GM12878 (cell line): ENCODE data around the gene DTNBP1. TPM values are rescaled to one million over a fixed set of nuclear protein-coding genes. Genes with fewer than 3 reads are reported as not detected.

Source experiments
- ATAC-seq: fragments of 200-7000 bp; cut with Tn5 transposase; 3 replicates; pipeline ENCODE4 v1.9.1; 2020; ENCODE audit warnings: mild to moderate bottlenecking, moderate library complexity
- BruUV-seq: library from RNA; stranded (reverse); fragments of 400-500 nt; replicated peaks from 2 replicates; lab custom pipeline; 2021; lab: Mats Ljungman, UMichigan
- CTCF ChIA-PET: fragments of 300-600 bp; sonication (Branson Sonifier 250); formaldehyde crosslinking; extraction: SDS; loops from one replicate; lab custom pipeline; 2021; ENCODE audit warnings: inconsistent platforms; lab: Yijun Ruan, JAX
- POLR2A ChIA-PET: fragments of 350-600 bp; formaldehyde crosslinking; extraction: SDS; loops from one replicate; lab custom pipeline; 2021; ENCODE audit warnings: inconsistent platforms; lab: Charles Lee
- RAD21 ChIA-PET: fragments of 300-600 bp; sonication (Branson Sonifier 250); formaldehyde crosslinking; loops from one replicate; lab custom pipeline; 2023; ENCODE audit warnings: antibody characterized with exemption; ENCODE audit not compliant: unreplicated experiment; lab: Charles Lee
- SMC1A ChIA-PET: fragments of 300-600 bp; sonication (Branson Sonifier 250); formaldehyde crosslinking; loops from one replicate; lab custom pipeline; 2023; ENCODE audit not compliant: unreplicated experiment, uncharacterized antibody; lab: Charles Lee
- DNase-seq: peaks from one replicate; pipeline ENCODE4 v3.0.0-alpha.2; 2011; ENCODE audit warnings: low read depth, low spot score
- FAIRE-seq: peaks from 3 replicates; lab custom pipeline; 2011; peaks lifted over from hg19 to GRCh38; lab: Jason Lieb, UNC
- H2AFZ ChIP-seq: 2 replicates; pipeline ENCODE4 v1.6.0; 2011; ENCODE audit warnings: low read depth, low read length, control low read depth; ENCODE audit not compliant: control insufficient read depth
- H3K27ac ChIP-seq: 2 replicates; pipeline ENCODE4 v1.5.1; 2011; ENCODE audit warnings: control low read depth; ENCODE audit not compliant: control insufficient read depth, insufficient read depth
- H3K27me3 ChIP-seq, 2 experiments: replicated peaks in 1 of 2; 2 replicates each; pipeline versions ENCODE4 v1.6.0 to v1.6.1; 2011; ENCODE audit warnings: low read length in 1 of 2; ENCODE audit not compliant: control insufficient read depth in 2 of 2, insufficient read depth in 2 of 2
- H3K36me3 ChIP-seq, 2 experiments: 2 replicates each; pipeline ENCODE4 v1.5.1; 2011; ENCODE audit warnings: low read length in 1 of 2; ENCODE audit not compliant: control insufficient read depth in 2 of 2, insufficient read depth in 2 of 2
- H3K4me1 ChIP-seq: 2 replicates; pipeline ENCODE4 v1.6.1; 2011; ENCODE audit warnings: mild to moderate bottlenecking, low read length, moderate library complexity, mixed read lengths; ENCODE audit not compliant: control insufficient read depth, insufficient read depth
- H3K4me2 ChIP-seq: 2 replicates; pipeline ENCODE4 v1.6.0; 2011; ENCODE audit warnings: control low read depth; ENCODE audit not compliant: control insufficient read depth, insufficient read depth
- H3K4me3 ChIP-seq: fragments of 200-600 bp; sonication (generic); 2 replicates; pipeline ENCODE4 v1.5.1; 2016
- H3K79me2 ChIP-seq: 2 replicates; pipeline ENCODE4 v1.6.0; 2011; ENCODE audit warnings: low read length; ENCODE audit not compliant: control insufficient read depth, insufficient read depth
- H3K9ac ChIP-seq: 2 replicates; pipeline ENCODE4 v1.8.0; 2011; ENCODE audit warnings: low read length, control low read depth, mixed read lengths; ENCODE audit not compliant: control insufficient read depth, insufficient read depth
- H3K9me3 ChIP-seq: replicated peaks from 3 replicates; pipeline ENCODE4 v1.5.1; 2011; ENCODE audit warnings: mild to moderate bottlenecking, low read length; ENCODE audit not compliant: control insufficient read depth, insufficient read depth
- H4K20me1 ChIP-seq: 2 replicates; pipeline ENCODE4 v1.6.0; 2011; ENCODE audit not compliant: control insufficient read depth, insufficient read depth
- BACH1 ChIP-seq: fragments of 450-650 bp; IDR thresholded peaks from 2 replicates; pipeline ENCODE4 v1.6.1; 2017; ENCODE audit warnings: mild to moderate bottlenecking, borderline replicate concordance
- EED ChIP-seq: sonication (generic); IDR thresholded peaks from 2 replicates; pipeline ENCODE4 v1.6.1; 2016; ENCODE audit warnings: antibody characterized with exemption, low read depth
- IRF4 ChIP-seq: IDR thresholded peaks from 2 replicates; pipeline ENCODE4 v1.6.1; 2011; ENCODE audit warnings: low read depth, low read length
- JUNB ChIP-seq: IDR thresholded peaks from 2 replicates; pipeline ENCODE4 v1.6.1; 2016; ENCODE audit warnings: antibody characterized with exemption, mild to moderate bottlenecking
- POLR2A ChIP-seq: IDR thresholded peaks from 2 replicates; pipeline ENCODE4 v1.6.1; 2011; ENCODE audit warnings: low read depth, mild to moderate bottlenecking, low read length
- POLR2AphosphoS2 ChIP-seq: IDR thresholded peaks from 2 replicates; pipeline ENCODE4 v1.6.1; 2011; ENCODE audit warnings: low read depth, mild to moderate bottlenecking, low read length, improper control_type of control experiment, moderate library complexity
- SPI1 ChIP-seq: IDR thresholded peaks from 2 replicates; pipeline ENCODE4 v1.6.1; 2011; ENCODE audit warnings: low read depth, mild to moderate bottlenecking, low read length, moderate library complexity, borderline replicate concordance; ENCODE audit not compliant: insufficient read depth
- WGBS: methylation state at CpG from one replicate; pipeline ENCODE4 v1.1.6; 2016; ENCODE audit warnings: low lambda C conversion rate; ENCODE audit not compliant: insufficient replicate concordance, insufficient coverage; ENCODE audit errors: missing lambda C conversion rate; 5-methylcytosine and 5-hydroxymethylcytosine counted together
- in situ Hi-C: fragments of 300-500 bp; cut with MboI; formaldehyde crosslinking; loops from 9 replicates; pipeline ENCODE4 v1.14.3; 2018; ENCODE audit warnings: mixed read lengths
- intact Hi-C: fragments of 100-400 bp; cut with micrococcal nuclease; formaldehyde crosslinking; loops from one replicate; pipeline ENCODE4 v1.14.2; 2022; ENCODE audit not compliant: unreplicated experiment
- polyA plus RNA-seq, 11 experiments: library from polyadenylated mRNA; depleted of rRNA in 4 of 11; unstranded in 6 of 11; stranded (reverse) in 5 of 11; fragments of >200 nt; fragmentation: Nextera tagmentation in 4 of 11; fragmentation: Illumina TruSeq in 1 of 11; extraction: Ambion mirVana in 4 of 11; extraction: Trizol in 1 of 11; gene quantifications; 1 replicate in 1 of 11; 2 replicates in 10 of 11; pipeline versions ENCODE4 v1.2.1 to v1.2.3, GENCODE V29; 2011 to 2016; ENCODE audit warnings: inconsistent platforms in 2 of 11, missing spikeins in 2 of 11, low read depth in 1 of 11
- total RNA-seq, 4 experiments: library from RNA; depleted of rRNA in 3 of 4; stranded (reverse); fragments of >200 nt in 3 of 4; fragmentation: Illumina TruSeq in 1 of 4; extraction: Trizol in 1 of 4; gene quantifications; 2 replicates each; pipeline versions ENCODE4 v1.2.1 to v1.2.3, GENCODE V29; 2013 to 2021
- TF ChIP-seq, protein P1 (sequence below): fragments of 450-650 bp; IDR thresholded peaks from 2 replicates; pipeline ENCODE4 v1.6.1; 2017; ENCODE audit warnings: mild to moderate bottlenecking, low read depth, inconsistent platforms; ENCODE audit not compliant: poor library complexity, severe bottlenecking
- TF ChIP-seq, protein P2 (sequence below): IDR thresholded peaks from 2 replicates; pipeline ENCODE4 v1.6.1; 2012; ENCODE audit warnings: improper control_type of control experiment, low read depth, low read length; ENCODE audit not compliant: insufficient replicate concordance

The DTNBP1 gene
- total and polyA plus RNA-seq, 10 of the 15 experiments (the other 5 are each of a cell fraction or from before 2014, with no cell fraction given), result 7.1 to 40.3 (median 20.1) TPM

DNA sequence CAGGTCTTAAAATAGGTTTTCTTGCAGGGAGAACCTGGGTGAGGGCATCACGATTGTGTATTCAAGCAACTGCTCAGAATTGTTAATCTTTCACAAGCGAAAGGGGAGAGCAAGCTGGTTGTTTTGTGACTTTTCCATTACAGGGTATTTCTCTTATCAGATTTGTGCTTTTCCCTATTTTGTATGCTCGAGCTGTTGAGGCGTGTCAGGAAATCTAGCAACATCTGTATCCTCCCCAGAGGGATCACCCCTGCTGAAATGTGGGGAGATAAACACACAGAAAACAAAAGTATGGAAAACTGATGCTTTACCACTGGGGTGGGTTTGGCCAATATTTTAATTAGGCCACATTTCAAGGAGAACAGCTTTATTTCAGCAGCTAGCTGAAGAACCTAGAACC lies 187.0 kb downstream of the DTNBP1 start:
- Histone ChIP-seq H3K27me3 (no peaks in the 10 kb centered on the region), H3K4me1 (no peaks in the 10 kb centered on the region), H3K27ac (no peak overlapping the region), H3K4me3 (no peak overlapping the region), H3K9ac (no peak overlapping the region), H2AFZ (no peak overlapping the region), H3K4me2 (no peak overlapping the region), H4K20me1 (no peaks in the 10 kb centered on the region), H3K36me3 (peaks cover 17 to 22% of the 10 kb centered on the region in 2 experiments), H3K79me2 (peaks cover 9% of the 10 kb centered on the region), H3K9me3 (no peaks in the 10 kb centered on the region)
- 86% methylated on average over 4 of the region's 4 CpGs for WGBS
- BruUV-seq, result no TSS peak
- FAIRE-seq, result no peak
- no peak for DNase-seq
- in situ Hi-C loops (loop anchor here (25.0 kb wide), 1 partner anchor 1264 kb away; no protein-coding TSS in a partner anchor), intact Hi-C loops (no loop called here)
- ATAC-seq, result no peak
- TF ChIP-seq EED (no peak), BACH1 (no peak), POLR2AphosphoS2 (no peak), SPI1 (no peak)
- CTCF ChIA-PET, result interaction anchor here (0.9 to 4.1 kb wide), 4 partner anchors 11 to 19 kb away, joined by 4 to 13 read pairs (median 5); no protein-coding TSS in a partner anchor
- RAD21 ChIA-PET, result no interaction called here
- POLR2A ChIA-PET, result interaction anchor here (1.2 kb wide), 1 partner anchor 32 kb away, joined by 3 read pairs; no protein-coding TSS in a partner anchor
- SMC1A ChIA-PET, result interaction anchor here (0.6 to 2.2 kb wide), 2 partner anchors 20 to 1620 kb away, joined by 3 to 4 read pairs; no protein-coding TSS in a partner anchor

DNA sequence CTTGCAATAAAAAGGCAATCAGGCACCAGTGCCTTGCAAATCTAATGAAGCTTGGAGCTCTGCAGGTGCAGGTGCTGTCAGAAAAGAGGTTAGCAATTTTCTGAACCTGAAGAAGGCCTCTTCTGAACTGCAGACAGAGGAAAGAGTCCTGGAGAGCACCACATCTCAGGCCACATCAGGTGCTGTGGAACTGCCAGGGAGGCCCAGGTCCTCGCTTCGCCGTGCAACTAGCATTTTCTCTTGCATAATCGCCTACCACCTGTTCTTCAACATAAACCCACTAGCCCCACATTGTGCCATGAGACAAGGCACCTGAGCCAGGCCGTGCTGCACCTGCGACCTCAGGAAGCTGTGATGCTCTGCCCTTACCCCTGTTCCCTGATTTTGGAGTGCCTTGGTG lies 187.6 kb downstream of the DTNBP1 start:
- SMC1A ChIA-PET, result interaction anchor here (0.6 to 2.2 kb wide), 4 partner anchors 12 to 1619 kb away, joined by 3 to 7 read pairs (median 4); no protein-coding TSS in a partner anchor
- Histone ChIP-seq H3K36me3 (peaks cover 17 to 22% of the 10 kb centered on the region in 2 experiments), H3K9ac (no peak overlapping the region), H3K4me3 (no peak overlapping the region), H3K79me2 (peaks cover 9% of the 10 kb centered on the region), H3K9me3 (no peaks in the 10 kb centered on the region), H3K27me3 (no peaks in the 10 kb centered on the region), H2AFZ (no peak overlapping the region), H4K20me1 (no peaks in the 10 kb centered on the region), H3K4me2 (no peak overlapping the region), H3K27ac (no peak overlapping the region), H3K4me1 (no peaks in the 10 kb centered on the region)
- in situ Hi-C loops, result loop anchor here (25.0 kb wide), 1 partner anchor 1263 kb away; no protein-coding TSS in a partner anchor
- no TSS peak for BruUV-seq
- TF ChIP-seq IRF4 (no peak), POLR2A (no peak), JUNB (no peak)
- TF ChIP-seq, protein P1, sequence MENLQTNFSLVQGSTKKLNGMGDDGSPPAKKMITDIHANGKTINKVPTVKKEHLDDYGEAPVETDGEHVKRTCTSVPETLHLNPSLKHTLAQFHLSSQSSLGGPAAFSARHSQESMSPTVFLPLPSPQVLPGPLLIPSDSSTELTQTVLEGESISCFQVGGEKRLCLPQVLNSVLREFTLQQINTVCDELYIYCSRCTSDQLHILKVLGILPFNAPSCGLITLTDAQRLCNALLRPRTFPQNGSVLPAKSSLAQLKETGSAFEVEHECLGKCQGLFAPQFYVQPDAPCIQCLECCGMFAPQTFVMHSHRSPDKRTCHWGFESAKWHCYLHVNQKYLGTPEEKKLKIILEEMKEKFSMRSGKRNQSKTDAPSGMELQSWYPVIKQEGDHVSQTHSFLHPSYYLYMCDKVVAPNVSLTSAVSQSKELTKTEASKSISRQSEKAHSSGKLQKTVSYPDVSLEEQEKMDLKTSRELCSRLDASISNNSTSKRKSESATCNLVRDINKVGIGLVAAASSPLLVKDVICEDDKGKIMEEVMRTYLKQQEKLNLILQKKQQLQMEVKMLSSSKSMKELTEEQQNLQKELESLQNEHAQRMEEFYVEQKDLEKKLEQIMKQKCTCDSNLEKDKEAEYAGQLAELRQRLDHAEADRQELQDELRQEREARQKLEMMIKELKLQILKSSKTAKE, result no peak
- TF ChIP-seq, protein P2, sequence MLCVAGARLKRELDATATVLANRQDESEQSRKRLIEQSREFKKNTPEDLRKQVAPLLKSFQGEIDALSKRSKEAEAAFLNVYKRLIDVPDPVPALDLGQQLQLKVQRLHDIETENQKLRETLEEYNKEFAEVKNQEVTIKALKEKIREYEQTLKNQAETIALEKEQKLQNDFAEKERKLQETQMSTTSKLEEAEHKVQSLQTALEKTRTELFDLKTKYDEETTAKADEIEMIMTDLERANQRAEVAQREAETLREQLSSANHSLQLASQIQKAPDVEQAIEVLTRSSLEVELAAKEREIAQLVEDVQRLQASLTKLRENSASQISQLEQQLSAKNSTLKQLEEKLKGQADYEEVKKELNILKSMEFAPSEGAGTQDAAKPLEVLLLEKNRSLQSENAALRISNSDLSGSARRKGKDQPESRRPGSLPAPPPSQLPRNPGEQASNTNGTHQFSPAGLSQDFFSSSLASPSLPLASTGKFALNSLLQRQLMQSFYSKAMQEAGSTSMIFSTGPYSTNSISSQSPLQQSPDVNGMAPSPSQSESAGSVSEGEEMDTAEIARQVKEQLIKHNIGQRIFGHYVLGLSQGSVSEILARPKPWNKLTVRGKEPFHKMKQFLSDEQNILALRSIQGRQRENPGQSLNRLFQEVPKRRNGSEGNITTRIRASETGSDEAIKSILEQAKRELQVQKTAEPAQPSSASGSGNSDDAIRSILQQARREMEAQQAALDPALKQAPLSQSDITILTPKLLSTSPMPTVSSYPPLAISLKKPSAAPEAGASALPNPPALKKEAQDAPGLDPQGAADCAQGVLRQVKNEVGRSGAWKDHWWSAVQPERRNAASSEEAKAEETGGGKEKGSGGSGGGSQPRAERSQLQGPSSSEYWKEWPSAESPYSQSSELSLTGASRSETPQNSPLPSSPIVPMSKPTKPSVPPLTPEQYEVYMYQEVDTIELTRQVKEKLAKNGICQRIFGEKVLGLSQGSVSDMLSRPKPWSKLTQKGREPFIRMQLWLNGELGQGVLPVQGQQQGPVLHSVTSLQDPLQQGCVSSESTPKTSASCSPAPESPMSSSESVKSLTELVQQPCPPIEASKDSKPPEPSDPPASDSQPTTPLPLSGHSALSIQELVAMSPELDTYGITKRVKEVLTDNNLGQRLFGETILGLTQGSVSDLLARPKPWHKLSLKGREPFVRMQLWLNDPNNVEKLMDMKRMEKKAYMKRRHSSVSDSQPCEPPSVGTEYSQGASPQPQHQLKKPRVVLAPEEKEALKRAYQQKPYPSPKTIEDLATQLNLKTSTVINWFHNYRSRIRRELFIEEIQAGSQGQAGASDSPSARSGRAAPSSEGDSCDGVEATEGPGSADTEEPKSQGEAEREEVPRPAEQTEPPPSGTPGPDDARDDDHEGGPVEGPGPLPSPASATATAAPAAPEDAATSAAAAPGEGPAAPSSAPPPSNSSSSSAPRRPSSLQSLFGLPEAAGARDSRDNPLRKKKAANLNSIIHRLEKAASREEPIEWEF, result no peak
- DNase-seq, result no peak
- intact Hi-C loops, result no loop called here
- WGBS, result 75% methylated on average over 6 of the region's 6 CpGs
- FAIRE-seq, result no peak
- CTCF ChIA-PET, result interaction anchor here (0.9 to 4.1 kb wide), 4 partner anchors 10 to 18 kb away, joined by 4 to 13 read pairs (median 5); no protein-coding TSS in a partner anchor
- RAD21 ChIA-PET, result interaction anchor here (0.6 kb wide), 1 partner anchor 249 kb away, joined by 3 read pairs; no protein-coding TSS in a partner anchor
- POLR2A ChIA-PET, result no interaction called here
- ATAC-seq, result no peak
